ENCODE data around the gene SMYD3.

DNA sequence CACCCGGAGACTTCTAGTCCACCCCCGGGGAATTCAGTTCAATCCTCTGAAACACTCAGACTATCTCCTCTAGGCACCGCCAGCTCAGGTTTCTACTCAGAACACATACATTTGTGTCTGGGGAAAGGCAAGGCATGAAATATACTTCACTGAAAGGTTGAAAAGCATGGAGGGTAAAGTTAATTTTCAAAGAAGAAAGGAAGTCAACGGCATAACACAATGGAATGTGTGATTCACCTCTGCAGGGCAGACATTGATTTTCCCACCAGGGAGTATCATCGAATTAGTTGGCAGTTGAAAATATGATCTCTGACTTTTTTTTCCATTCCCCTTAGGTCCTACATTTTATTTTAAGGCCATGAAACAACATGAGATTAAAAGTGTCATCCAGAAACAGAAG lies 669.4 kb downstream of the SMYD3 start:
- TF ChIP-seq CTCF (IDR thresholded peaks at IDR 0.05) = no peak
- TF ChIP-seq POLR2A (IDR thresholded peaks at IDR 0.05) = no peak
